GM18870 (cell line): ENCODE data around the gene PTPRN2.
"Not testable (repeated sequence)": the region's sequence is repeated elsewhere in the genome, so short reads cannot be mapped to it uniquely, and the experiment has no call there.

Experiments
- ATAC-seq: cut with Tn5 transposase; IDR thresholded peaks from one replicate; pipeline ENCODE4 v1.9.1; 2021; ENCODE audit warnings: moderate library complexity; ENCODE audit not compliant: unreplicated experiment

Gene PTPRN2

DNA sequence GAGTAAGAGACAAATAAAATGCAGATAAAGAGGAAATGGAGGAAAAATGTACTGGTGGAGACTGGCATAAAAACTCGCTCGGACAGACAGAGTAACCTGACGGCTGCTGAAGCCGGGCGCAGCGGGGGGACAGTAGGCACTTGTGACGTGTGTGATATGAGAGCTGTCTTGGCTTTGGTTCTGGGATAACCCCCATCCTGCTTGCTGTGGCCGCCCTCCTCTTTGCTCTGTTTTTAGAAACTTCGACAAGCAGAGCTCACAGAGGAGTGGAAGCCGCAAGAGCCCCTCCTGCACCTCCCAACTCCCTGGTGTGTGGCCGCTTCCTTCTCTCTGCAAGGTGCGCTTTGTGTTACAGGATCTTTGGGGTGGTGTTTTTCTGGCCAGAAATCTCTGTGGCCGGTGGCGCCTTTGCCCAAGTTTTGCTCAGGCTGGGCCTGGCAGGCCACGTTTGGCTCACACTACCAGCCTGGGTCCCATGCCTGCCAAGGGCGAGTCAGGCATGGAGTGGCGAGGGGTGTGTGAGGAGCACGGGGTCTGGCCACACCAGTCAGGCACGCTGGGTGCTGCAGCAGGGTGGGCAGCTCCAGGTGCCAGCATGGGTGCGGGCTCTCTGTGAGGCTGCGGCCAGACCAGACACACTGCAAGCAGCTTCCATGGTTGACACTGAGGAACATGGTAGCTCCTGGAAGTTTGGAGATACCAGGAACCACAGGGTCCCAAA, 982.8 kb downstream of the PTPRN2 start:
- no peak for ATAC-seq

DNA sequence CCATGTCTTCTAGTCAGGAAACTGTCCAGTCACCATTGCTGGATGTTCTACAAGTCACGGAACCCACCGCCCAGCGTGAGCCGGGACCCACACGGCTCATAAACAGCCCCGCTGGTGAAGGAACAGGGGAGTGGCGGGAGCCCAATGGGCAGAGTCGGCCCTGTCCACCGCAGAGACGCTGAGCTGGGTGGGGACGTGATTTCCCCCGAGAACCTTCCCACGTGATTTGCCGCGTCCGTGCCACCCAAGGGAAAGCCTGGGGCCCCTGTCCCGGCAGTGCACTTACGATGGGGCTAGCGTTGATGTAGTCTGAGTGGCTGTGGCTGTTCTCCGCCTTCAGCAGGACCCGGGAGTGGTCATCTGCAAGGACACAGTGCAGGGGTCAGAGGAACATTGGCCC, 983.9 kb downstream of the PTPRN2 start:
- ATAC-seq = no peak

DNA sequence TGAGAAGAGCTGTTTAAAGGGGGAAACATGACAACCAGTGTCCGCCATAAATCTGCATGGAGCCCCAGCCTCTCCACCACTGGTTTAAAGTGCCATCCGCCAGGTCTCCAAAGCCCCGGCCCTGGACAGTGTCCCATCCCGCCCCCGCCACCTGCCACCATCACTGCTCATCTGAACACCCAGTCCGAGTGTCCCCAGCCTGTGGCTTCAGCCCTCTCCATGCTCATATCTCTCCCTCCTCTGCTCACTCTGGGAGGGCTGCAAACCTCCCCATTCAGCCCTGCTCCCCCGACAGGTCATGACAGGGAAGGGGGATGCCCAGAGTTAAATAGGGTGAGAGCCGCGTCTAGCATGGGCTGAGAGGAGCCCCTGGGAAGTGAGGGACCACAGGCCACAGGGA, 984.6 kb downstream of the PTPRN2 start:
- no peak for ATAC-seq

DNA sequence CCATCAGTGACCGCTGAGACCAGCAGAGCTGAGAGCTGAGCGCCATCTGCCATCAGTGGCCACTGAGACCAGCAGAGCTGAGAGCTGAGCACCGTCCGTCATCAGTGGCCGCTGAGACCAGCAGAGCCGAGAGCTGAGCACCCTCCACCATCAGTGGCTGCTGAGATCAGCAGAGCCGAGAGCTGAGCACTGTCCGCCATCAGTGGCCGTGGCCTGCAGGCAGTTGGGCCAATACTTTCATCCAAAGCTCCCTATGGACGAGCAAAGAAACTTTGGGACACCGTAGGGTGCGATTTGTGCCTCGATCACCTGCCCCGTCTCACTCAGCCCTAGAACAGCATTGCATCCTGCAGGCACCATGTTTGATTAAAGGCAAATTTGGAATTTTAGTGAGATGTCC, 985.0 kb downstream of the PTPRN2 start:
- no peak for ATAC-seq

DNA sequence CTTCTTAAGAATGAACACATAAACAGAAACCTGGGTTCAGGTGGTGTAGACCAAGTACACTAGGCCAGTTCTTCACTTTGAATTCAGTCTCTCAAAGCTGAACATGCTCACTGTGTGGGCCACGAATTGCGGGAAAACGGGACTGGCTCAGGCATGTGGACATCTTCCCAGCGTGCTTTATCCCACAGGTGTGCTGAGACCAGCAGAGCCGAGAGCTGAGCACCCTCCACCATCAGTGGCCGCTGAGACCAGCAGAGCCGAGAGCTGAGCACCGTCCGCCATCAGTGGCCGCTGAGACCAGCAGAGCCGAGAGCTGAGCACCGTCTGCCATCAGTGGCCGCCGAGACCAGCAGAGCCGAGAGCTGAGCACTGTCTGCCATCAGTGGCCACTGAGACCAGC, 985.5 kb downstream of the PTPRN2 start:
- no peak for ATAC-seq

DNA sequence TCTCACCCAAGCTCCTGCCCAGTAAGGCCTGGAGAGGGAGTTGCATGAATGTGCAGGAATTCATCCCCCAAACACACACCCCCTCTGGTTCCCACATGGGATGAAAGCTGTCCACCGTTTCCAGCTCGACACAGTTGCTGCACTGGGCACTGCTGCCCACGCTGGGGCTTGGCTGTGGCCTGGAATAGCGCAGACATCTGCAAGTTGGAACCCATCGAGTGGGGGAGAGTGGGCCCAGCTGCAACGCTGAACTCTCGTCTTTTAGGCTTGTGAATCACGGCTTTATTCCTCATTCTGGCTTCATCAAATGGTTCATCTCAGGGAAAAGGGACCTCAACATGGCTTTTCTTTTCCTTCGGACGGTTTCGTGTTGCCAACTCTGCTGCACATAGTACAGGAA, 986.1 kb downstream of the PTPRN2 start:
- ATAC-seq = no peak

DNA sequence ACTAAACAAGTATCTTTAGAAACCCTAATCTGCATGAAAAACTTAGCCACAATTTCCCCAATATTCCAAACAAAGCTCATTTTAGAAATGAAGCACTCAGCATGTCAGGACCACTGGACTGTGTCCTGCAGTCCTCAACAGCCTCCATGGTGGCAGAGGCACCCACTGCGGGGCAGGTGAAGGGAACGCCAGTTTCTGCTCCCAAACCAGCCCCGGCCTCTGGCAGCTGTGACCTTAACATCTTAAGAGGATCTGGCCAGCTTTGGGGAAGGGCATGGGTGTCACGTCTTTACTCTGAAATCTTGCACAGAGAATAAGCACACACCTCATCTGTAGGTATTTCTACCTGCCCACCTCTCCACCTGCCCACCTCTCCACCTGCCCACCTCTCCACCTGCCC, 988.1 kb downstream of the PTPRN2 start:
- ATAC-seq = no peak

DNA sequence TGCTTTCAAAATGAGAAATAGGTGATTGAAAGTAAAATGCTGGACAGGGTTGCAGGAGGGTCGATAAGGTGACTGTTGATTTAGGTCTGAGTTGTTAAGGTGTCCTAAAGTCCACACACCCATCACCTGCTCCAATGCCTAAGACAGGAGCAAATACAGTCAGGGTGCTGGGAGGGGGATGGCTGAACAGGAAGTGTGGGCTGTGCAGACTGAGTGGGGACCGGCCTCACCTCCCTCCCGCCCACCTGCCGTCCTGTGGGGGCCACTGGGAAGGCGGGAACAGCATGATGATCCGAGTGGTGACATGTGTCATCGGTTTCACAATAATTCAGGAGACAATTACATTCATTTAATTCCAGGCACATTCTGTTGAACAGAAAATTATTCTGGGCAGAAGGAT, 990.1 kb downstream of the PTPRN2 start:
- no peak for ATAC-seq

DNA sequence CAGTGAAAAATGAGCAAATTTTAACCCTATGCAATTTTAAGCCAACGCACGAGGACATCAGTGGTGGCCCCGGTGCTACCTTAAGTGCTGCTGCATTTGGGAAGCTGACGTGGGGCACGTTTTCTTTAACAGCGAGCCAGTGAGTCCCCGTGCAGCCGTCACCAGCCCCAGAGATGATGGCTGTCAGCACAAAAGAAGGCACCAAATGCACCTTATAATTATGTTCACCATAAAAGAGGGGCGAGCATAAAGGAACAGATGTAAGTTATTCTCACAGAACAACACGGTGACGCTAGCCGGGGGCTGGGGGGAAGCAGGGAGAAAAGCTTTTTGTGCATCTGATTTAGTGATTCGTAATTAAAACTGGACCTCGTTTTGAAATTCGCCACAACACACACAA, 990.7 kb downstream of the PTPRN2 start:
- no peak for ATAC-seq

DNA sequence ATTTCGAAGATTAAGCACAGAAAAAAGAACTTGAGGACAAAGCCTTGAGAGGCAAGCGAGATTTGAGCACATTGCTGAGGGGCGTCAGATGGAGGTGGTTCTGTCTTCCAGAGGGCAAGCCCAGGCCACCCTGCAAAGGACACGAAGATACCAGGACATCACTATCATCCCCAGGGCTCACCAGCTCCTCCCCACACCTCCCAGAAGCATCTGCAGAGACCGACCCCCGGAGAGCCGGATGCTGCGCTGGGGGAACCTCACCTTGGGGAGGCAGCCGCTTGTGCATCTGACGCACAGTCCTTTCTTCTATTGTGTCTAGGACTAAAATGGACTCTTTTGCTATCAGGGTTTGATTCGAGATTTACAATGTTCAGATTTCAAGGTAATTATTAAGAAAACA, 991.2 kb downstream of the PTPRN2 start:
- ATAC-seq = no peak

DNA sequence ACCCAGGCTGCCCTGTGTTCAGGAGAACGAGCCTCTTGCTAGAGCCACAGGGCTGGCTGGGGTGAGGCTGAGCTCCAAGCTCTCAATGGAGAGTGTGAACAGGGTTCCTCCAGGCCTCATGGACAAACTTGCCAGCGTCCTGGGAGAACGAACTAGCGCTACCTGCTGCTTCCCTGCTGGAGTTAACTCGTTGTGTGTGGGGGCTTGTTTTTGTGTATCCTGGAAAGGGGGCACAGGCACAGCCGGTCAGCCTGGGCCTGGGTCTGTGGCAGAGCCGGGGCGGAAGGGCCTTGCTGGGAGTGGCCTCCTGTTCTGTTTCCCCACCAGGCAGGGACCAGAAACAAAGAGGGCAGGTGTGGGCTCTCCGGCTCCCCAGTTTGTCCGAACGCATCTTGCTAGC, 991.6 kb downstream of the PTPRN2 start:
- ATAC-seq = no peak

DNA sequence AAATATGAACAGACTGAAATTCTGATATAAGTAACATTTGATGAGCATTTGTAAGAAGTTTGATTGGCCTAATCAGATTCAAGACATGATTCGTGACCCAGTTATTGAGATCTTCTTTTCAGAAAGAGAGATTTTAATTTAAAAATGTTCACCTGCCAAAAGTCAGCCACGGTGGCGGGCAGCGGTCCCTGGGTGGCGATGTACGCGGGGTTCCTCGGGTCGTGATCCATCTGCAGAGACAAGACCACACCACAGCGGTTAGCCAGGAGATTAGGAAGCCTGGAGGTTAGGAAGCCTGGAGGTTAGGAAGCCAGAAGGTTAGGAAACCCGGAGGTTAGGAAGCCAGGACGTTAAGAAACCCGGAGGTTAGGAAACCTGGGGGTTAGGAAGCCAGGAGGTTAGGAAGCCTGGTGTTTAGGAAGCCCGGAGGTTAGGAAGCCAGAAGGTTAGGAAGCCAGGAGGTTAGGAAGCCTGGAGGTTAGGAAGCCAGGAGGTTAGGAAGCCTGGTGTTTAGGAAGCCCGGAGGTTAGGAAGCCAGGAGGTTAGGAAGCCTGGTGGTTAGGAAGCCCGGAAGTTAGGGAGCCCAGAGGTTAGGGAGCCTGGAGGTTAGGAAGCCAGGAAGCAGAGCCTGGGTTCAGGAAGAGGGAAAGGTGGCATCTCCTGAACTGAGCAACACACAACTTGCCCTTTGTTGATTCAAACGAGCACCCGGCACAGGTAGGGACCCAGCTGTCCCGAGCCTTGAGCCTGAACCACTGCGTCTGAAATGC, 992.4 kb downstream of the PTPRN2 start:
- ATAC-seq = no peak

DNA sequence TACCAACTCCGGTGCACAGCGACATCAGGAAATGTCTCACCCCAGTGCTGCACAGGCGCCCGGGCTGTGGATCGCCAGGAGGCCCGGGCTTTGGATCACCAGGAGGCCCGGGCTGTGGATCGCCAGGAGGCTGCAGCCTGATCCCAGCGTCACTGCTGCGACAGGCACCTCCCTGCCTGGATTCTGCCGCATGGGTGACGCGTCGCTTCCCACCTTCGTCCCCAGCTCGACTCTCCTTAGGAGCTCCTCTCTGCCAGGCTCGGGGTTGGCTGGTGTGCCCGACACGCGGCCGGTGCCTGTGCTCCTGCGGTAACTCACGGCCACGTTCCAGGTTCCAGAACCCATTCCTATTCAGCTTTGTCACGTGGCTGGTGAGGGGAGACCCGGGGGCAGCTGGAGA, 993.3 kb downstream of the PTPRN2 start:
- no peak for ATAC-seq

DNA sequence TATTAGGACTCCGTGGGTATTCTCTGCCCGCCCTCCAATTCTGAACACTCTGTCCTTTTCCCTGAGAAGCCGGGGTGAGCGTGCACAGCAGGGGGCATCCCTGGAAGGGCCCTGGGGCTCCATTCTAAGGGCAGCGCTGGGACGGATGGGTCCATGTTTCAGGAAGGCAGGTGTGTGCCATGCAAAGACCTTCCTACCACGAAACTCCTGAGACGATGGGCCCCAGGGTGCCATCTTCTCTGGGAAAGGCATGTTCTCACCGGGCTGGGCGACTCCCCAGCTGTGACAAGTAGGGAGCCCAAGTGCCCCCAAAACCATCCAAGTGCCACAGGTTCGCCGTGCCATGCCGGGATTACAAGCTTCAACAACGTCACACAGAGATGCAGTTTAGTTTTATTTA, 994.1 kb downstream of the PTPRN2 start:
- ATAC-seq = no peak

DNA sequence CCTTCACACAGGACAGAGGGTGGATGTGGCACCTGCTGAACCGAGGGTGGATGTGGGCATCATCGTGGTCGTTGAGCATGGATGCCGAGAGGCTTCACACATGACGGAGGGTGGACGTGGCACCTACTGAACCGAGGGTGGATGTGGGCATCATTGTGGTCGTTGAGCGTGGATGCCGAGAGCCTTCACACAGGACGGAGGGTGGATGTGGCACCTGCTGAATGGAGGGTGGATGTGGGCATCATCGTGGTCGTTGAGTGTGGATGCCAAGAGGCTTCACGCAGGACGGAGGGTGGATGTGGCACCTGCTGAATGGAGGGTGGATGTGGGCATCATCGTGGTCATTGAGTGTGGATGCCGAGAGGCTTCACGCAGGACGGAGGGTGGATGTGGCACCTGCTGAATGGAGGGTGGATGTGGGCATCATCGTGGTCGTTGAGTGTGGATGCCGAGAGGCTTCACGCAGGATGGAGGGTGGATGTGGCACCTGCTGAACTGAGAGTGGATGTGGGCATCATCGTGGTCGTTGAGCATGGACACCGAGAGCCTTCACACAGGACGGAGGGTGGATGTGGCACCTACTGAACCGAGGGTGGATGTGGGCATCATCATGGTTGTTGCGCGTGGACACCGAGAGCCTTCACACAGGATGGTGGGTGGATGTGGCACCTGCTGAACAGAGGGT, 994.8 kb downstream of the PTPRN2 start:
- ATAC-seq = not testable (repeated sequence)

DNA sequence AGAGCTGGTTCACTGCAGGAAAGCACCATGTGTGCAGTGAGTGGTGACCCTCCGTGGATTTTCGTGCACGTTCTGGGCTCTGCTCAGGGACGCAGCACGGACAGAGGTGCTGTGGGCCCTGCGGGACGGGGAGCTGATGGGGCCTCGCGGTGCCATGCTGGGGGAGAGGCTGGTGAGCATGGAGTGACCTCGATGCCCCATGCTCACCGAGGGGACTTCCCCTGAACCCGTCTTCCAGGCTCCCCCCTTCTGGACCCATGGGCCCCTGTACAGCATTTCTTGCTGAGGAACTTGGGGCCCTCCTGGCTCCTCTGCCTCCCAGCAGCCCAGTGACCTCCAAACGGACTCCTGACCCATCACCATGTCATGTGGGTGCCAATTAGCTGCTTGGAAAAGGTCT, 997.1 kb downstream of the PTPRN2 start:
- no peak for ATAC-seq

DNA sequence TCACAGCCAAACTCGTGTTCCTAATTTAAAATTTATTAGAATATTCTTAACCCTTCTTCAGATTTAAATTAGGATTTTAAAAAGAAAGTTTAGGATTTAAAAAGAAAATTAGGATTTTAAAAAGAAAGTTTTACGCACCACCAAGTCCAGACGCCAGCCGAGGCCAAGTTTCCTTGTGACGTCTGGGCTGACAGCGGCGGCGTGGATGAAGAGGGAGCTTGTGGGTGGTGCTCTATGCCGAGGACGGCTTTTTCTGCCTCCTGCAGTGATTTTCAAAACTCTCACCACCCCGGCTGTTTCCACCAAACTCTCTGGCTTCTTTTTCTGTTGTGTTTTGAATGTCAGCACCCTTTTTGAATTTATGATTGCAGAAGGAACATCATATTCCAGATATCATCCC, 997.9 kb downstream of the PTPRN2 start:
- ATAC-seq = no peak

DNA sequence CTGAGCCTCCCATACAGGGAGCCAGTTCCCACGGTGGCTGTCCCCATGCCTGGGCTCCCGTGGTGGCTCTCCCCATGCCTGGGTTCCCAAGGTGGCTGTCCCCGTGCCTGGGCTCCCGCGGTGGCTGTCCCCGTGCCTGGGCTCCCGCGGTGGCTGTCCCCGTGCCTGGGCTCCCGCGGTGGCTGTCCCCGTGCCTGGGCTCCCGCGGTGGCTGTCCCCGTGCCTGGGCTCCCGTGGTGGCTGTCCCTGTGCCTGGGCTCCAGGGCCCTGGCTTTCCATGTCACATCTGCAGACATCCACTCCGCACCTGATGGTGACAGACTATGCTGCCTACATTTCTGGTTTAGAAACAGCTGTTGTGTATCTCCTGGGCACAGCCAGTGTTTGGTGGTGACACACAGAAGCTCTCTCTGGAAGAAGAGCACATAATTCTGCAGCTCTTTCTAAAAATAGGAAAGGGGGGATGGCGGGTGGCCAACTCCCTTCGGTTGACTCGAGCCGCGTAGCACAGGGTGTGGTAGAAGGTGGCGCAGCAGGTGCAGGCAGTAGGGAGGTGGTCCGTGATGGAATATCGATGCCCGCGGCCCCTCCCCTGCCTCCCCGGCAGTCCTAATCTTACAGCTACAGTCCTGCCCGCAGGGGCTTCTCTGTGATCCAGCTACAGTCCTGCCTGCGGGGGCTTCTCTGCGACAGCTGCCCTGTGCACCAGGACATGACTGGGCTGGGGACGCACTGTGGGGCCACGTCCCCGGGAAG, 999.6 kb downstream of the PTPRN2 start:
- no peak for ATAC-seq

DNA sequence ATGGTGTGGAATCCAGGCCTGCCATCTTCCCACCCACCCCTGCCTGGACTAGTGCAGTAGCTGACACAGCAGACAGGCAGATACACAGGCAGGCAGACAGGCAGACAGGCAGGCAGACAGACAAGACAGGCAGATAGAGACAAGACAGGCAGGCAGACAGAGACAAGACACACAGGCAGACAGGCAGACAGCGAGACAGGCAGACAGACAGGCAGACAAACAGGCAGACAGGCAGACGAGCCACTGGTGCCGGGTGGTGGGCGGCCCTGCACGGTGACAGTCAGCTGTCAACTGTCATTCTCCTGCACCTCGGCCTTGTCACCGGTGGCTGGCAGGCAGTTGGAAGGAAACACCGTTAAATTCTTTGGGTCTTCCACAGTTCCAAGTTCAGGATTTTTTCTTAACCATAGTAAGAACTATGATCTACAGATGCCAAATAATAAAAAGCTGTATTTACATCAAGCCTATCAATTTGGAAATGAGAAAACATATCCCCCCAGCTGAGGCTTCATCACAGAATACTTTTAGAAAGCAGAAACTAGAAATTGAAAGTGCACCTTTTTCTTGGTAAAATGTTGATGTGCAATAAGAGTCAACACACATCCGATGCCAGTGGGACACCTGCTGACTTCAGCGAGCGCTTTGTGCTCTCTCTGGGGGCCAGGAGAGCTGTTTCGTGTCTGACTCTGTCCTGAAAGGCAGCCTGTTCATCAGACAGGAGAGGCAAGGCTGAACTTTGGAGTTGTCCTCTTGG, 1000.4 kb downstream of the PTPRN2 start:
- no peak for ATAC-seq

DNA sequence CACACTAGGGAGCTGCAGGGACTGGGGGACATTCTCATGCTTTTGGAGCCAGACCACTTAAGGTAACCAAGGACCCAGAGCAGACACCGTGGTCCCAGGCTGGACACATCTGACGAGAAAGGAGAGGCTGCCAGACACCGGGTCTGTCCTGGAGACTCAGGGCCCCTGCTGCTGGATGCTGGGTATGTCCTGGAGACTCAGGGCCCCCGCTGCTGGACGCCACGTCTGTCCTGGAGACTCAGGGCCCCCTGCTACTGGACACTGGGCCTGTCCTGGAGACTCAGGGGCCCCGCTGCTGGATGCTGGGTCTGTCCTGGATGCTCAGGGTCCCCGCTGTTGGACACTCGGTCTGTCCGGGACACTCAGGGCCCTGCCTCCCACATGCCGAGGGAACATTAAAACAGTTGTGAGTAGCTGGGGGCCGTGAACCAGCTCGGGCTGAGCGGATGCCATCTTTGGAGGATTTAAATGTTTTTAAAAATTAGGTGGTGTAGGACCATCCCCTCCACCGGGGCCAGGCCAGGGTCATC, 1001.1 kb downstream of the PTPRN2 start:
- ATAC-seq = no peak
